GM12875 (cell line): ENCODE results near the gene CTDSPL.

Source experiments
- H3K4me3 ChIP-seq: one replicate; pipeline ENCODE4 v1.5.1; 2011; ENCODE audit warnings: low read depth, low read length, control low read depth
- CTCF ChIP-seq: IDR thresholded peaks from 2 replicates; pipeline ENCODE4 v1.5.1; 2011; ENCODE audit warnings: low read depth, mild to moderate bottlenecking, control low read depth, inconsistent platforms, low read length, moderate library complexity, borderline replicate concordance; ENCODE audit not compliant: insufficient read depth

The CTDSPL gene

GRCh38 chr3:37899101-37899707 lies 37.5 kb downstream of the CTDSPL start:
- no peak overlapping the region for H3K4me3 ChIP-seq
- no peak for TF ChIP-seq CTCF

- no peak for TF ChIP-seq CTCF
- H3K4me3 ChIP-seq, result no peak overlapping the region
These were observed 38.1 kb downstream of the CTDSPL start for GRCh38 chr3:37899711-37900306.

- no peak overlapping the region for H3K4me3 ChIP-seq
- TF ChIP-seq CTCF, result no peak
These were observed 40.0 kb downstream of the CTDSPL start for GRCh38 chr3:37901721-37902120.

- TF ChIP-seq CTCF, result no peak
- no peak overlapping the region for H3K4me3 ChIP-seq
These were observed 41.0 kb downstream of the CTDSPL start for GRCh38 chr3:37902674-37903073.

- no peak overlapping the region for H3K4me3 ChIP-seq
- no peak for TF ChIP-seq CTCF
These were observed 41.6 kb downstream of the CTDSPL start for GRCh38 chr3:37903320-37903719.

- TF ChIP-seq CTCF, result no peak
- H3K4me3 ChIP-seq, result no peak overlapping the region
These were observed 42.1 kb downstream of the CTDSPL start for GRCh38 chr3:37903734-37904133.

- no peak overlapping the region for H3K4me3 ChIP-seq
- TF ChIP-seq CTCF, result no peak
These were observed 42.9 kb downstream of the CTDSPL start for GRCh38 chr3:37904601-37905000.
